Sigmoid colon (tissue), 4 donors: ENCODE results near the gene RBM25.
"Not testable (repeated sequence)": the region's sequence is repeated elsewhere in the genome, so short reads cannot be mapped to it uniquely, and the experiment has no call there.

Experiments used
- POLR2AphosphoS5 ChIP-seq, 4 donors: sonication (generic); formaldehyde crosslinking; IDR thresholded peaks; one replicate each; pipeline ENCODE4 v1.6.1; 2017; ENCODE audit warnings: antibody characterized with exemption in 4 of 4
- TF ChIP-seq, protein P1 (sequence below), 4 experiments: fragments of 450-650 bp in 3 of 4; fragments of 200-600 bp in 1 of 4; IDR thresholded peaks; one replicate each; pipeline ENCODE4 v1.5.1; 2016 to 2019; ENCODE audit warnings: antibody characterized with exemption in 4 of 4, mild to moderate bottlenecking in 3 of 4, moderate library complexity in 2 of 4

DNA sequence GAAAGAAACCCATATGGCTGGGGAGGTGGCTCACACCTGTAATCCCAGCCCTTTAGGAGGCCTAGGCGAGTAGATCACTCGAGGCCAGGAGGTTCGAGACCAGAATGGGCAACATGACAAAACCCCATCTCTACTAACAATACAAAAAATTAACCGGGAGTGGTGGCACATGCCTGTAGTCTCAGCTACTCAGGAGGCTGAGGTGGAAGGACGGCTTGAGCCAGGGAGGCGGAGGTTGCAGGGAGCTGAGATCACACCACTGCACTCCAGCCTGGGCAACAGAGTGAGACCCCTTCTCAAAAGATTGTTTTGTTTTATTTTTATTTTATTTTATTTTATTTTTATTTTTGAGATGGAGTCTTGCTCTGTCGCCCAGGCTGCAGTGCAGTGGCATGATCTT is 47.1 kb upstream of the RBM25 start:
- TF ChIP-seq POLR2AphosphoS5 (IDR thresholded peaks at IDR 0.05), result not testable (repeated sequence)
- TF ChIP-seq, protein P1, sequence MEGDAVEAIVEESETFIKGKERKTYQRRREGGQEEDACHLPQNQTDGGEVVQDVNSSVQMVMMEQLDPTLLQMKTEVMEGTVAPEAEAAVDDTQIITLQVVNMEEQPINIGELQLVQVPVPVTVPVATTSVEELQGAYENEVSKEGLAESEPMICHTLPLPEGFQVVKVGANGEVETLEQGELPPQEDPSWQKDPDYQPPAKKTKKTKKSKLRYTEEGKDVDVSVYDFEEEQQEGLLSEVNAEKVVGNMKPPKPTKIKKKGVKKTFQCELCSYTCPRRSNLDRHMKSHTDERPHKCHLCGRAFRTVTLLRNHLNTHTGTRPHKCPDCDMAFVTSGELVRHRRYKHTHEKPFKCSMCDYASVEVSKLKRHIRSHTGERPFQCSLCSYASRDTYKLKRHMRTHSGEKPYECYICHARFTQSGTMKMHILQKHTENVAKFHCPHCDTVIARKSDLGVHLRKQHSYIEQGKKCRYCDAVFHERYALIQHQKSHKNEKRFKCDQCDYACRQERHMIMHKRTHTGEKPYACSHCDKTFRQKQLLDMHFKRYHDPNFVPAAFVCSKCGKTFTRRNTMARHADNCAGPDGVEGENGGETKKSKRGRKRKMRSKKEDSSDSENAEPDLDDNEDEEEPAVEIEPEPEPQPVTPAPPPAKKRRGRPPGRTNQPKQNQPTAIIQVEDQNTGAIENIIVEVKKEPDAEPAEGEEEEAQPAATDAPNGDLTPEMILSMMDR (IDR thresholded peaks at IDR 0.05), result not testable (repeated sequence)
